NCI-H2107 (cell line): ENCODE measurements around the gene DEPDC7.
"Not testable (repeated sequence)": the region's sequence is repeated elsewhere in the genome, so short reads cannot be mapped to it uniquely, and the experiment has no call there.

Experiments used
- DNase-seq: peaks from one replicate; lab custom pipeline; 2025; lab: John Stamatoyannopoulos, UW

Gene DEPDC7

DNA sequence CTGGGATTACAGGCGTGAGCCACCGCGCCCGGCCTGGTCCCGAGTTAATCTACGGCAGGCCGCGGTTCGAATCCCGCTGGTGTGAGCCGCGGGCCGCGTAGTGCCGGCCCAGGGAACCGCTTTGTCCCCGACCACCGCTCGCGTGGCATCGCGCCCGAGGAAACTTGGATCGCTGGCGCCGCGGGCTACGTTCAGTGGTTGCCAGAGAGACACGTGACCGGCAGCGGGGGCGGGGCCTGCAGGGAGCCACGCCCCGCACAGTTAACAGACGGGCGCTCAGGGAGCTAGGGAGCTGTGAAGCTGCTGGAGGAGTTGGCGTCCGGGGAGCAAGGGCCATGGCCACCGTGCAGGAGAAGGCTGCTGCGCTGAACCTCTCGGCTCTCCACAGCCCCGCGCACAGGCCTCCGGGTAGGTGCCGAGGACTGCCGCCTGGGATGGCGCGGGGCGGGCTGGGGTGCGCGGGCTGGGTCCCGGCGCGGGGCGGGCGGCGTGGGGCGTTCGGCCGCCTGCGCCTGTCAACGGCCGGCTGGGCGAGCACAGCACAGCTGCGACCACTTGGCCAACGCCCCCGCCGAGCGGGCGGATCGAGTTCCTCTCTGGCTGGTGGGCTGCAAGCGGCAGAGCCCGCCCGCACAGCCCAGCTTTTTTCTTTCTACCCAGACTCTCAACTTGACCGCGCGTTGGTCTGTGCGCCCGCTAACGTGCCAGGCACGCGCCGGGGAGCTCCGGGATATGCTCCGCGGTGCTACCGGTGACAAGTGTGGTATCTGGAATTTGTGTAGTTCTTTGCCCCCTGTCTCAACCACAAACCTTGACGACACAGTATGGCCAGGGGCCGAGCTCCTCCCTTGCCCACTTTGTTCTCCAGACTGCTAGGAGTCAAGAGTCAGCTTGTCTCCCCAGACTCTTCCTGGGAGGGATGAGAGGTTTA lies at the start of gene DEPDC7:
DEPDC7 (plus strand) TSS at position 258 of the 931 bp plus-strand sequence; CDS start at position 336, 78 bp downstream.
- peak; percentile 69 for DNase-seq

DNA sequence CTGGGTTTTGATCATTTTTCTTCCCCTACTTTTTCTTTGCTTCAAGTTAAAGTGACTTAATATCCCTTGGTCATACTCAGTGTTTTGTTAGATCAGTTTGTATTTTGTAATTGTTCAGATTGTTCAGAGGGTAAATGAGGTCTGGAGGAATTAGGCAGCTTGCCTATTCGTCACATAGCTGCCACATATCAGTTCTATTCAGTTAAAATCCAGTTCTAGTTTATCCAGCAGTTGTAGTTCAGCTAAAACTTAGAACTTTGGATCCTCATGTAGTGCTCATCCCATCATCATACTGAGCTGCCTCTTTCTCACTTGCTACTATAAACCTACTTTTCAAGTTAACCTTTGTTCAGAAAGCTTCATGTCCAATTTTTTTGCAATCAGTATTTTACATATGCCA lies 47.1 kb upstream of the DEPDC7 start:
- no peak for DNase-seq

DNA sequence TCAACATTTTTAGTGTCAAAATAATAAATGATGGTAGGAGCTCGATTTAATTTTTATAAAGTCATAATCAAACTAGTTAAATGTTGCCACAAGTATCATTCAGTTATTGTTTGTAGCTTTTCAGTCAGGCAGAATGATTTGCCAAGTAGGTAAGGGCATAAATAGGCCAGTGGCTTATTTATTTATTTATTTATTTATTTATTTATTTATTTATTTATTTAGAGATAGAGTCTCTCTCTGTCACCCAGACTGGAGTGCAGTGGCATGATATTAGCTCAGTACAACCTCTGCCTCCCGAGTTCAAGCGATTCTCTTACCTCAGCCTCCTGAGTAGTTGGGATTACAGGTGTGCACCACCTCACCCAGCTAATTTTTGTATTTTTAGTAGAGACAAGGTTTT lies 43.4 kb upstream of the DEPDC7 start:
- DNase-seq = not testable (repeated sequence)

DNA sequence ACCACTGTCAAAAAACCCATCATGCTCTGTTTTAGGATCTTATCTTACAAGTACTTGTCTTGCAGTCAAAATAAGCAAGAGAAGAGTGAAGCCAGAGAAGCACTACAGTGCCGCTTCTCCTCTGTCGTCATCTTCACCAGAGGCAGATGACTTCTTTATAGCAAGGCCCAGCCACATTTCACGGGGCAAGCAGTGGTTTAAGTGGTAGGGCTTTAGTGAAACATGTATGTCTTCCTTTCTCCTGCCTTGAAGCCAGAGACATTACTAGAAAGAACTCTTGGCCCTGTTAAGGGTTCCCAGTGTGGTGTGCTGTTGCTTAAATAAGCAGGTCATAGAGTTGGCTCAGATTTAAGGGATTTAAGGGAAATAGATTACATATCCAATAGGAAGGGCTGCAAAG lies 42.9 kb upstream of the DEPDC7 start:
- no peak for DNase-seq

DNA sequence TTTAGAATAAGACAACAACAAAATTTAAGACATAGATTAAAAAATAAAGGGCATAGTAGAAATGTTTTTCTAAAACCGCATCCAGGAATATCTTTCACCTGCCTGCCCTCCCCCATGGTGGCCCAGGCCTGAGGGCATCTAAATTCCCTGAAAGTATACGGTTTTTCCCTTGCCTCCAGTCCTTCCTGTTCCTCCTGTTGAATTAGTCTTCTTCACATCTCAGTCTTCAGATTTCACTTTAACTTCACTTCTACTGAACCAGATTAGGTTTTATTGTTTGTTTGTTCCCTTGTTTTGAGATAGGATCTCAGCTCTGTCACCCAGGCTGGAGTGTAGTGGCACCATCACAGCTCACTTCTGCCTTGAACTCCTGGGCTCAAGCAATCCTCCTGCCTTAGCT lies 33.1 kb upstream of the DEPDC7 start:
- DNase-seq = no peak

DNA sequence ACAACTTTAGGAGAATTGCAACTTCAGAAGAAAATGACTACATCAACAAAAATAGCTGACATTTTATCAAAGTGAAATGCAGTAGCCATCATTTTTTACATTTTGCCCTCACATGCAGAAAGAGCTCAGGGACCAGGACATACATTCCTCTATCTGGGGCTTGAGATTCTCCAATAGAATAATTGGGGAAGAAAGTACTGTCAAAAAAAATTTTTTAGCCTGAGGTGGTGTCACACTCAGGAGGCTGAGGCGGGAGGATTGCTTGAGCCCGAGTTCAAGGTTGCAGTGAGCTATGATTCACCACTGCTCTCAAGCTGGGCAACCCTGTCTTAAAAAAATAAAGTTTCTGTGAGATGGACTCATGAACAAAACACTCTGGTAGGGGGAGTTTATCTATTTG lies 32.2 kb upstream of the DEPDC7 start:
- no peak for DNase-seq

DNA sequence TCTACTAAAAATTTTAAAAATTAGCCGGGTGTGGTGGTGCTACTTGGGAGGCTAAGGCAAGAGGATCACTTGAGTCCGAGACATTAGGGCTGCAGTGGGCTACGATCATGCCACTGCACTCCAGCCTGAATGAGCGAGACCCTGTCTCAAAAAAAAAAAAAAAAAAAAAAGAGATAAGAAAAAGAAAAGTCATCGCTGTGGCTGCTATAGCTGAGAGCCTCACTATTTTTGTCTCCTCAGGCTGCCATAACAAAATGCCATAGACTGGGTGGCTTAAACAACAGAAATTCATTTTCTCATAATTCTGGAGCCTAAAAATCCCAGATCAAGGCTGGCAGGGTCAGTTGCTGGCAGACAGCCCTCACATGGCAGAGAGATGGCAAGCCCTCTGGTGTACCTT lies 30.1 kb upstream of the DEPDC7 start:
- no peak for DNase-seq

DNA sequence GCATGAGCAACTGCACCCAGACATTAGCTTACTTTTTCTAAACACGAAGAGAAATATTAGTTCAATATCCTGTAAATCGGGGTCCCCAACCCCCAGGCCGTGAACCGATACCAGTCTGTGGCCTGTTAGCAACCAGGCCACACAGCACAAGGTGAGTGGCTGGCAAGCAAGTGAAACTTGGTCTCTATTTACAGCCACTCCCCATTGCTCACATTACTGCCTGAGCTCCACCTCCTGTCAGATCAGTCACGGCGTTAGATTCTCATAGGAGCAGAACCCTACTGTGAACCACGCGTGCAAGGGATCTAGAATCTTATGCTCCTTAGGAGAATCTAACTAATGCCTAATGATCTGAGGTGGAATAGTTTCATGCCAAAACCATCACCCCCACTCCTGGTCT lies 27.8 kb upstream of the DEPDC7 start:
- DNase-seq = no peak

DNA sequence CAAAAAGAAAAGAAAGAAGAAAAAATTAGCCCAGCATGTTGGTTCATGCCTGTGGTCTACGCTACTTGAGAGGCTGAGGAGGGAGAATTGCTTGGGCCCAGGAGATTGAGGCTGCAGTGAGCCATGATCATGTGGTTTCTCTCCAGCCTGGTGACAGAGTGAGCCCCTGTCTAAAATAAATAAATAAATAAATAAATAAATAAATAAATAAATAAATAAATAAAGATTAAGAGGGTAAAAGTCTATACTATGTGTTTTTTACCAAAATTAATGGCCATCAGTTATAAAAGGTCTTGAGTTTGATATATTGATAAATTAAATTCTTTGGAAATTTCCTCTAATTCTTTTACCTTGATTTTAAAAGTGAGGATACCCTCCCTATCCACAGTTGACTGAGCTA lies 25.2 kb upstream of the DEPDC7 start:
- no peak for DNase-seq

DNA sequence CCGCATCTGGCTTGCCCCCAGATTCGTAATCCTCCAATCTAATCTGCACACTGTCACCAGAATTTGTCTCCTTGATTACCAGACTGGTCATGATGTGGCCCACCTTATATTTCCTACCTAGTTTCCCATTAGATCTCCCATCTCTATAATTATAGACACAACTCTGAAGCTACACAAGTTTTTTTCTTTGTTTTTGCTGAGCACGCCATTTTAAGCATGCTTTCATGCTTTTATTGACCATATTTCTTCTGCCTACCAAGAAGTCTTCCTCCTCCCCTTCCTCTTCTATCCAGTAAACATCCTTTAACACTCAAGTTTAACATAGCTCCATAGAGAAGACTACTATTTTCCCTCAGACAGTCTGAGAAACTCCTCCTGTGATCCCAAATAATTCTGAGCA lies 24.3 kb upstream of the DEPDC7 start:
- no peak for DNase-seq

DNA sequence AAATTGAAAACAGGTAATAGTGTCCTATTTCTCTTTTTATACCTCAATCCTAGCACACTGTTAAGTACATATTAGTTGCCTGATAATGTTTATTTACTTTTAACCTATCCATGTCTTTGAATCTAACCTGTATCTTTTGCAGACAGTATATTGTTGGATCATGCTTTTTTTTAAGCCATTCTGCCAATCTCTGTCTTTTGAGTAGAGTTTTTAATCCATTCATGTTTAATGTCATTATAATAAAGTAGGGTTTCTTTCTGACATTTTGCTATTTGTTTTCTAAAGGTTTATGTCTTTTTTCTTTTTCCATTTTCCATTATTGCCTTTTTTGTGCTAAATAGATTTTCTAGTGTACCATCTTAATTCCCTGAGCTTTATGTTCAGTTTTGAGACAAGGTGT lies 23.8 kb upstream of the DEPDC7 start:
- no peak for DNase-seq

DNA sequence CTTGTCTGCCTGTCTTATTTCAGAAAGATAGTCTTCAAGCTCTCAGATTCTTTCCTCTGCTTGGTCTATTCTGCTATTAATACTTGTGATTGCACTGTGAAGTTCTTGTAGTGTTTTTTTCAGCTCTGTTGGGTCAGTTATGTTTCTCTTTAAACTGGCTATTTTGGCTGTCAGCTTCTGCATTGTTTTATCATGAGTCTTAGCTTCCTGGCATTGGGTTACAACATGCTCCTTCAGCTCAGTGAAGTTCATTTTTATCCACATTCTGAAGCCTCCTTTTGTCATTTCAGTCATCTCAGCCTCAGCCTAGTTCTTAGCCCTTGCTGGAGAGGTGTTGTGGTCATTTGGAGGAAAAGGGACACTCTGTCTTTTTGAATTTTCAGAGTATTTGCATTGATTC lies 15.5 kb upstream of the DEPDC7 start:
- no peak for DNase-seq

DNA sequence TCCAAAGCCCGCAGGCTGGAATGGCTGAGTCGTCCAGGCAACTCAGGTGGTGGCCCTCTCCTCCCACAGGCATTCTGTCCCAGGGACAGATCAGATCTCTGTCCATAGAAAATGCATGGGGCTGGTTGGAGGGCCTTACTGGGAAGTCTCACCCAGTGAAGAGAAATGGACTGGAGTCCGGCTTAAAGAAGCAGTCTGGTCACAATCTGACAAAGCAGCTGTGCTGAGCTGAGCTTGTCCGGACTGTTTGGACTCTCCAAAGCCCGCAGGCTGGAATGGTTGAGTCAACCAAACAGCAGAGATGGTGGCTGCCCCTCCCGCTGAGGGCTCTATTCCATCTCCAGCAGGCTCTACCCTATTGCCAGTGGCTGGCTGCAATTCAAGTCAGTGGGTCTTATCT lies 14.4 kb upstream of the DEPDC7 start:
- DNase-seq = no peak

DNA sequence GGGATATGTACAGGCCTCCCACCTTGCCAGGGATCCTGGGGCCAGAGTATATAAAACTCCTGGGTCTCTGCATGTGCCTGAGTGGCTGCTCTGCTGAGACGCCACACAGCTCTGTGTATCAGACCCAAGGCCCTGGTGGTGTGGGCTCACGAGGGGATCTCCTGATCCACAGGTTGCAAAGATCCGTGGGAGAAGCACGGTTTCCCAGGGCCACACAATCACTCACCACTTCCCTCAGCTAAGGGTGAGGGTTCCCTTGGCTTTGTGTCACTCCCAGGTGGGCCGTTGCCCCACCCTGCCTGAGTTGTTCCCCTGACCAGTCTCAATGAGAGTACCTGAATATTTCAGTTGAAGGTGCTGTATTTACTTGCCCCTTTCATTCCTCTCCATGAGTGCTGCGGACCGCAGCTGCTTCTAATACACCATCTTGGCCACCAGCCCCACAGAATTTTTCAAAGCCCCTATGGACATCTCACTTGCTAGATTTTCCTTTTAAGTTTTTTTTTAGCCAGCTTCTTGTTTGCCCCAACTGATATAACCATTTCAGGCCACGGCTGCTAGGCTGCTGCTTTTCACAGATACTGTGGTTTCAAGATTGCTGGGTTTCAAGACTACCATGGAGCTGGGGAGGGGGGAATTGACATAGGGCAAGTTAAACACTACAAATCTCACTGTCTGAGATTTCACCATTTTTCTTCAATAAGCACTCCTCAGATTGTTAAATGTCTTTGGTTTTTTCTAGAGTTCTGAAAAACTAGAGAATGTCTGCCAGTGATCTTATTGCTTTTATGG lies 13.7 kb upstream of the DEPDC7 start:
- DNase-seq = no peak

DNA sequence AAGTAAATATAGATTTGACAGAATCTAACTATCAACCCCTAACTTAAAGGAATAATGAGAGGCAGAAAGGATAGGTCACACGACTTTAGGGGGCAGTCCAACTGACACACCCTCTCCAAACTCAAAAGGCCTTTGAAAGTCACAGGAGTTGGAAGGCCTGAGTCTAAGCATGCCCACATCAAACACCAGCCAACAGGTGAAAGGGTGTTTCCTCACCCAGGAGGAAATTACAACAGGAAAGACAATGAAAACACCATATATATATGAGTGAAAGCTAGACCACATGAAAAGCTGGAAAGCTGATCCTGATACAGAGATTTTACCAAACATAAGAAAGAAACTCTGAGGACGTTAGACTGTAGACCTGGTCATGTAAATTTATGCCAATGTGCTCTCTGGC lies 10.5 kb upstream of the DEPDC7 start:
- no peak for DNase-seq

DNA sequence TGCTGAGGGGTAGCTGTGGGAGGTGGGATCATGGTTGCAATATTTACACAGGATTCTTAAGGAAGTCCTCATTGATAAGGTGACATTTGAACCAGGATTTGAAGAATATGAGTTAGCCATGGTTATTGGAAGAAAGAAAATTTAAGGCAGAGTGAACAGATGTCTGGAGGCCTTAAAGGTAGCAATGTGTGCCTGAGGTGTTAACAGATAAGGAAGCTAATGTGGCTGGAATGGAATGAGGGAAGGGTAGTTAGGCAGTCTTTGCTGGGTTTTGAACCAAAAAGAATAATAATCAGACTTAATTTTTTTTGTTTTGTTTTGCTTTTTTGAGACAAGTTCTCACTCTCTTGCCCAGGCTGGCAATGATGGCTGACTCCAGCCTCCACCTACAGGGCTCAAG lies 9.7 kb upstream of the DEPDC7 start:
- no peak for DNase-seq

DNA sequence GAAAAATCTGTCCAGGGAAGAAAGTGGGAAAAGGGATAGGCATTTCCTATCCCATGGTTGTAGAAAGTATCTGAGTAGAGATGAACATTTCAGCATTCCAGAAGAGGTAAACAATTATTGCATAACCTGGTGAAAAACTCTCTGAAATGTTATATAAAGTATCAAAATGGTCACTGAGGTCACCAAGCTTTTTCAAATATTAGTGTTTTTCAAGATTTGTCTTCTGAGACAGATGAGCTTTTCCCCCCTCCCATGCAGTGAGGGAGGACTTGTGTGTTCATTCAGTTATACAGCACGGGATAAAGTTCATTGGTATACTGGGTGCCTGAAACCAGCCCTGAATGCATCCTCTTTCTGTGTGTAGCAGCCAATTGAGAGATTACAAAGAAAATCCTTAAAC lies 1.9 kb upstream of the DEPDC7 start:
- DNase-seq = no peak

DNA sequence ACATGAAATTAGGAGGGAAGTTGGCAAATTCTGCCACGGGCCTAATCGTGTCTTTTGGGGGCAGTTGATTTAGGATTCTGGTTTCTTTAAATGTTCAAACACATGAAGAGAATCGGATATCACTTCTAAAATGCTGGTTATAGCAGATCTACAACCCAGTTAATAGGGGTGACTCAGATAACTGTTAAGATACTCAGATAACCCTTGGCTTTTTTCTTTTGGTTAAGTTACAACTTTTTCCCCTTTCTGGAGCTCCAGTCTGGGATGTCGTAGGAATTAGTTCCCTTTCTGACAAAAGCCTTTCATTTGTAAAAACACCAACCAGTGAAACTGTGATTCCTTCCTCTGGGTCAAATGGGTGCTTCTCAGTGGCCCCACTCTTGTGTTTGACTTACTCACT lies 976 bp downstream of the DEPDC7 start:
- DNase-seq = no peak

DNA sequence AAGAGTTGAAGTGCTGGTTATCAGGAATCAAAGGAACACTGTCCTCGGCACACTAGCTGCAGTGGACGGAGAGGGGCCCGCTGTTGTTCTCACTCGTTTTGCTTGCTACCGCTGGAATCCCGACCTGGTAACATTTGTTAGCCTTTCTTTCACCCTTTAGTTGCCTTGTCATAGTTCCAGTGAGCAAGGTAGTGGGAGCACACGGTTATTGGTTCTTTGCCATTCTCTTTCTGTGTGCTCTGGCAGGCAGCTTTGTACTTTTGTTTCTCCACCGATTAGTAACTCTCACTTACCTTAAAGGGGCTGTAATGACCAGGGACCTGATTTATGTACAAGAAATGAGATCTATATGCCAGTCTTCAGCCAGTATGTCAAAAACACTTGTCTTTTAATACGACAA lies 1.8 kb downstream of the DEPDC7 start:
- DNase-seq = no peak

DNA sequence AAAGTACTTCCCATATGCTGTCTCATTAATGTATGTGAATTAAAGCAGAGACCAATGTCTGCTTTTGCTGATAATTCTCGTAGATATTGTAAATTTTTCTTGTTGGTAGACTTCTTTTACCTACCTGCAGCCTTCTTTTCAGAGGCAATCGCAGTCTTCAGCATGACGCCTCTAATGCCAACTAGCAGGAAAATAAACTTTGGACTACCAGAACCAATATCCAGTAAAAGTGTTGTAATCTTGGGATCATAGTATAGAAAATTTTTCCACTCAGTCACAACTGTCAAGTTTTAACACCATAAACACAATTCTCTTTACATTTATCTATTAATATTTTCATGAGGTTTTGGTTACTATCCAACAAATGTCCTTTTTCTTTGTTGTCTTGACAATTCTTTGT lies 2.3 kb downstream of the DEPDC7 start:
- no peak for DNase-seq

DNA sequence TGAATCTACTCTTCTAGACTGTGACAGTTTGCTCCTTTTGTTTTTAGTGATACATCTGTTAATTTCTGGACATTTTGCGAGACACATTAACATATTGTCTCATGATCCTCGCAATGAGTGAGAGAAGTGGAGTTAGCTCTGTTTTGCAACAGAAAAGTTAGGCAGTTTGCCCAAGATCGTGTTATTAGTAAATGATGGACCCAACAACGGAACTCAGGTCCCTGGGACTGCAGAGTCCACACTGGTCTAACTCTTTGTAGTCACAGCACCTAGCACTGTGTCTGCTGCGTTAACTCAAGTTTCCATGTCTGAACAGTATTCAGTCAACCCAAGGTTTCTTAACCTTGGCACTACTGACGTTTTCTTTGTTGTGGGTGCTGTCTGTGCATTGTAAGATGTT lies 3.2 kb downstream of the DEPDC7 start:
- DNase-seq = no peak

DNA sequence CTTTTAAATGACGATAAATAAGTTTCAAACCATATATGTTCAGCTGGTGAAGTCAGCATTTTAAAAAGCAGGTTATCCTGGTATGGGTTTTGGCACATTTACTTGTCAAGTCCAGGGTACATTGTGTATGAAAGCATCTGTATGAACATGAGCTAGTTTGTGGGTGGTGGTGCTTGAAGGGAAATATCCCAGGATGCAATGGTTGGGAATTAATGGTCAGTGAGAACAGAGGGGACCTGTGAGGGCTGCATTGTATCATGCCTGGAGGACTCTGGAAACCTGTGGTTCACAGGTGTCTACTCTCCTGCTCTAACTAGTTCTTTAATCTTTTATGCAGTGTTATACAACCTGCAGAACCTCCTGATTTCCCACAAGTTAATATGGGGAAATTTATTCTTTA lies 5.8 kb downstream of the DEPDC7 start:
- no peak for DNase-seq

DNA sequence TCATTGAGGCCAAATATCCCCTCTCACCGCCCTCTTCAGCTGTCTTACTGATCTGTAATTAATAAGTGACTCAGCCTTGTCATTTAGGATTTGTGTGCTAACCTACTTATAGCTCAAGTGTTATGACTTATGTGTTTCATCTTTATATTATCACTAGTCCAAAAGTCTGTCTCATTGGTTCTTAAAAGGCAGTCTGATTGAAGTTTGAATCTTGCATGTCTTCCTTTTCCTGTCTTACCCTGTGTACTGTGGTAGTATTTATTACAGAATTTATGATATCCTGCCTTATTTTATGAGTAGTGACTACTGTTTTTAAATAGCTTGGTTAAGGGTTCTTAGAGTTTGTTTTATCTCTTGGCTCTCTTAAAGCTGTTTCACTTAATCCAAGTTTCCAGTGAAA lies 6.3 kb downstream of the DEPDC7 start:
- DNase-seq = no peak
